ENCODE results near the gene CADM2.

- TF ChIP-seq EZH2 (IDR thresholded peaks at IDR 0.05; ENCODE audit: borderline replicate concordance, low read length) = no peak
- TF ChIP-seq, protein P1, sequence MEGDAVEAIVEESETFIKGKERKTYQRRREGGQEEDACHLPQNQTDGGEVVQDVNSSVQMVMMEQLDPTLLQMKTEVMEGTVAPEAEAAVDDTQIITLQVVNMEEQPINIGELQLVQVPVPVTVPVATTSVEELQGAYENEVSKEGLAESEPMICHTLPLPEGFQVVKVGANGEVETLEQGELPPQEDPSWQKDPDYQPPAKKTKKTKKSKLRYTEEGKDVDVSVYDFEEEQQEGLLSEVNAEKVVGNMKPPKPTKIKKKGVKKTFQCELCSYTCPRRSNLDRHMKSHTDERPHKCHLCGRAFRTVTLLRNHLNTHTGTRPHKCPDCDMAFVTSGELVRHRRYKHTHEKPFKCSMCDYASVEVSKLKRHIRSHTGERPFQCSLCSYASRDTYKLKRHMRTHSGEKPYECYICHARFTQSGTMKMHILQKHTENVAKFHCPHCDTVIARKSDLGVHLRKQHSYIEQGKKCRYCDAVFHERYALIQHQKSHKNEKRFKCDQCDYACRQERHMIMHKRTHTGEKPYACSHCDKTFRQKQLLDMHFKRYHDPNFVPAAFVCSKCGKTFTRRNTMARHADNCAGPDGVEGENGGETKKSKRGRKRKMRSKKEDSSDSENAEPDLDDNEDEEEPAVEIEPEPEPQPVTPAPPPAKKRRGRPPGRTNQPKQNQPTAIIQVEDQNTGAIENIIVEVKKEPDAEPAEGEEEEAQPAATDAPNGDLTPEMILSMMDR (IDR thresholded peaks at IDR 0.05; ENCODE audit: low read length) = no peak
These were observed 21.2 kb downstream of the CADM2 start for GRCh38 chr3:84980011-84980410.
